ENCODE results near the gene GSAP.

The GSAP gene

DNA sequence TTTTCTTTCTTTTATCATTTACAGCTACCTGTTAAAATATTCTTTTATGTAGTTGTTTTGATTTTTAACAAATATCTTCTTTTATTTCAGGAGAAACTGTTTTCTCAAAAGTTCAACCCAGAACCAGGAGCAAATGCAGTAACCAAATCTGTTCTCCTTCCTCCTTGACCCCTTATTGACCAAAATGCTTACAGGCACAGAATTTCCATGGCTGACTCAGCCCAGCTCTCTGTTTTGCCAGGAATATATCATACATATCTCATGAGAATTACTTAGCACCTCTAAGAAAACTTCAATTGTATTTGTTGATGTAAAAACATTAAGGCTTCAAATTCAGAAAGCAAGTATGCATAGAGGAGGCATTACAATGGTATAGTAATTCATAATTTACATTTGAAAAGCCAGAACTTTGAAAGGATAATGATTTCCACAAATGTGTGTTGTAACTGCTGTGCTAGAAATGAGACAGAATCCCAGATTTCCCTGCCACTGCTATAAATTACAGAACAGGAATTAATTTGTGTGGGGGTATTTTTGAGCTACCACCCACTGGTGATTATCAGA lies 2.2 kb downstream of the GSAP start:
- Histone ChIP-seq H3K4me1 (ENCODE audit: insufficient read depth, low read length) (peaks cover 14% of the 10 kb centered on the region), H3K27me3 (ENCODE audit: insufficient read depth, low read length) (no peaks in the 10 kb centered on the region), H3K9me3 (ENCODE audit: low read length) (no peaks in the 10 kb centered on the region), H3K4me3 (ENCODE audit: low read length) (no peak overlapping the region), H3K36me3 (ENCODE audit: insufficient read depth, low read length) (no peaks in the 10 kb centered on the region), H2AFZ (ENCODE audit: low read depth, low read length) (no peak overlapping the region)

DNA sequence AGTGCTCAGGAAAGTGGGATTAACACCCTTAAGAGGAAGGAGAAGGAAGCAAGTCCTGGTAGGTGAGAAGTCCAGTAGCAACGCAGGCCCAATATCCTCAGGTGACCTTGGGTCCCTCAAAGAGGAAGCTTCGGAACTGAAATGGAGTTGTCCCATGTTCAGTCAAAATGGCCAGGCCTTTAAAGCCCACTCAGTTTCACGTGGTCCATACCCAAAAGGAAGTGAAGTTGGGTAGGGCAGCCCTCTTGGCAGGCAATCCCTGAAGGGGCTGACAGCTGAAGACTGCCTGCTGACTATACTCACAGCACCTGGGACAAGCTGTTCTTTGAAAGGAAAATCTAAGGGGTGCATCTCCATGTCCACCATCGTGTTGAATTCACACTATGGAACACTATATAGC lies 3.0 kb downstream of the GSAP start:
- Histone ChIP-seq H3K36me3 (ENCODE audit: insufficient read depth, low read length) (no peaks in the 10 kb centered on the region), H2AFZ (ENCODE audit: low read depth, low read length) (no peak overlapping the region), H3K4me3 (ENCODE audit: low read length) (no peak overlapping the region), H3K27me3 (ENCODE audit: insufficient read depth, low read length) (no peaks in the 10 kb centered on the region), H3K9me3 (ENCODE audit: low read length) (no peaks in the 10 kb centered on the region), H3K4me1 (ENCODE audit: insufficient read depth, low read length) (peaks cover 14% of the 10 kb centered on the region)

DNA sequence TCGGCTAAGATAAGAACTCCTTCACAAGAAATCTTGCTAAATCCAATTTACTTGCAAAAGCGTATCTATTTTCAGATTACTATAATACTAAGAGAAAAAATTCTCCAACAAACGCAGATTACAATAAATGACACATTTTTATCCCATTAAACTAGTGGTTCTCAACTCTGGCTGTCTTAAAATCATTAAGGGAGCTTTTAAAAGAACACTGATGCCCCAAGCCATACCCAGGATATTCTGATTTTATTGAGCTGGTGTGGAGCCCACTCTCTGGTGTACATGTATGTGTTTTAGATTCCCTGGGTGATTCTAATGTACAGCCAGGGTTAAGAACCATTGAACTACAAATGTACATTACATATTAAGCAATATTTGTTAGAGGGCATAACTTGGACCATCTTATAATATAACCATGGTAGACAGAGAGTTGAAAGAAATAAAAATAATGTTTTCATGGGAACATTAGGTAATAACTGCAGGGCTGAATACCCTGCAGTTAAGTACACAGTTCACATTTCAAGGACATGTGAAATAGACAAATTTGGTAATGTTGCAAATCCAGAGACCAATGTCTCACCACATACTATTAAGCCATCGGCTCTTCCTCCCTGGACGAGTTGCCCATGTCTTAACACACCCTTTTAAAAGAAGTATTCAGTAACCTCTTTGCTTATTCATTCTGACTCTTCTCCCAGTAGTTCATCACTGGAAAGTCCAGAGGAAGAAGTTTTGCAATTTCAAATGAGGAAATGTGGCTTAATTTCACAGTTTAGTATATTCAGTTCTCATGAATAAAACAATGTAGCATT lies 6.2 kb downstream of the GSAP start:
- H3K4me3 ChIP-seq (ENCODE audit: low read length), result no peak overlapping the region

DNA sequence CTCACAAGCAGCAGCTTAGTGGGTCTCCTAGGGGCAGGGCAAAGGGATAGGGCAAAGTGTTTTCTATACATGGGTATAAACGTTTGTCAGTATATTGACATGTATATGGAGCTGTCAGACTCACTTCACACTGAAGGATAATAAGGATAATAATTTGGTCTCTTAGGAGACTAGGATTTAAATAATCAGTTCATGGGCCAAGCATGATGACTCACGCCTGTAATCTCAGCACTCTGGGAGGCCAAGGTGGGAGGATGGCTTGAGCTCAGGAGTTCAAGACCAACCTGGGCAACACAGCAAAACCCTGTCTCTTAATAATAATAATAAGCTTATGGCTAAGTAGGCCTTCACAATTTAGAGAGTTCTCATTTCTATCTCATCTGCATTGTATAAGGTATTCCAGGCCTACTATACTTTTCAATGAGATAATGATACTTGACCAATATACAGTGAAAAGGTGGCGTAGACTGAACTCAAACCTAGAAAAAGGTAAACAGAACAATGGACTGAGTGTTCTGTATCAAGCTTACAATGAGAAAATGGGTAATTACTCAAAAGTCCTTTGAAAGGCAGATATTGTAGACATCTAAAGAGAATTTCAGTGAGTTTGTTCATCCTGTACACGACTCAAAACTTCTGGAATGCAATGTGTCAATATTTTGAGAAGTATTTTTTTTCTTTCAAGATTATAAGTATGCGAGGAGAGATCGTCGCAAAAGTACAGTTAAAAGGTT lies 7.0 kb downstream of the GSAP start:
- no peaks in the 10 kb centered on the region for H3K36me3 ChIP-seq (ENCODE audit: insufficient read depth, low read length)
- H3K4me3 ChIP-seq (ENCODE audit: low read length), result no peak overlapping the region
- H3K27me3 ChIP-seq (ENCODE audit: insufficient read depth, low read length), result no peaks in the 10 kb centered on the region
- H3K4me1 ChIP-seq (ENCODE audit: insufficient read depth, low read length), result peaks cover 9% of the 10 kb centered on the region
- no peak overlapping the region for H2AFZ ChIP-seq (ENCODE audit: low read depth, low read length)
- no peaks in the 10 kb centered on the region for H3K9me3 ChIP-seq (ENCODE audit: low read length)

More for the DNA sequence above, 6.2 kb downstream of the GSAP start:
- no peaks in the 10 kb centered on the region for H3K36me3 ChIP-seq (ENCODE audit: insufficient read depth, low read length)
- H3K27me3 ChIP-seq (ENCODE audit: insufficient read depth, low read length), result no peaks in the 10 kb centered on the region
- no peak overlapping the region for H2AFZ ChIP-seq (ENCODE audit: low read depth, low read length)
- H3K4me1 ChIP-seq (ENCODE audit: insufficient read depth, low read length), result peaks cover 14% of the 10 kb centered on the region
- H3K9me3 ChIP-seq (ENCODE audit: low read length), result no peaks in the 10 kb centered on the region

DNA sequence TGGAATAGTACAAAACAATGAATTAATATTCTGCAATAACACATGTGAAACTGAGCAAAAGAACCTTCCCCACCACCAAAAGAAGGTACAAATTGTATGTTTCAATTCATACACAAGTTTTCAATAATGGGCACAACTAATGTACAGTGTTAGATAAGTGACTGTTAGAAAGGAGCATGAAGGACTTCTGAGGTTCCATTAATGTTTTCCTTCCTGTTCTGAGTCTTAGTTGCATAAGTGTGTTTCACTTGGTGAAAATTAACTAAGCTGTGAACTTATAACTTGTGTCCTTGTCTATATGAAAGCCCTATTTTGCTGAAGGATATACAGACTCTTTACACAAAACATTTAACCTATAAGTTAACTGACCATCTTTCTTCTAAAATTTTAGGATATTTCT lies 8.2 kb downstream of the GSAP start:
- Histone ChIP-seq H2AFZ (ENCODE audit: low read depth, low read length) (no peak overlapping the region), H3K9me3 (ENCODE audit: low read length) (no peaks in the 10 kb centered on the region), H3K36me3 (ENCODE audit: insufficient read depth, low read length) (no peaks in the 10 kb centered on the region), H3K27me3 (ENCODE audit: insufficient read depth, low read length) (no peaks in the 10 kb centered on the region), H3K4me3 (ENCODE audit: low read length) (no peak overlapping the region), H3K4me1 (ENCODE audit: insufficient read depth, low read length) (no peaks in the 10 kb centered on the region)

DNA sequence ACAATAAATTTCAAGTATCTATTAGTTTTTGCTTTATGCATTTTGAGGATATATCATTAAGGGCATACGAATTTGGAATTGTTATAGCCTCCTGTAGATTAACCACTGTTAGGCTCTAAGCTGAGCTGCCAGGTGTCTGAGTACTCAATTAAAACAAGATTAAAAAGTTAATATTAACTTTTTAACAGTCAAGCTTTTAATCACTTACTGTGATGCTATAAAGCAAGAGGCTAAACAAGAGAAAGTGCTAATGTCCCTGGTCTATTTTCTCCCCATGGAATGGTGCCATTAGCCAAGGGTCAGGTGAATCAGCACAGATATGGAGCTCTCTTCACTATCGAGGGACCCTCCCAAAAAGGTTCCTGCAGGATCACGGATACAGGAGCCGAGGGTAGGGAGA lies 9.7 kb downstream of the GSAP start:
- Histone ChIP-seq H3K36me3 (ENCODE audit: insufficient read depth, low read length) (no peaks in the 10 kb centered on the region), H2AFZ (ENCODE audit: low read depth, low read length) (no peak overlapping the region), H3K9me3 (ENCODE audit: low read length) (no peaks in the 10 kb centered on the region), H3K27me3 (ENCODE audit: insufficient read depth, low read length) (no peaks in the 10 kb centered on the region), H3K4me3 (ENCODE audit: low read length) (no peak overlapping the region), H3K4me1 (ENCODE audit: insufficient read depth, low read length) (no peaks in the 10 kb centered on the region)

DNA sequence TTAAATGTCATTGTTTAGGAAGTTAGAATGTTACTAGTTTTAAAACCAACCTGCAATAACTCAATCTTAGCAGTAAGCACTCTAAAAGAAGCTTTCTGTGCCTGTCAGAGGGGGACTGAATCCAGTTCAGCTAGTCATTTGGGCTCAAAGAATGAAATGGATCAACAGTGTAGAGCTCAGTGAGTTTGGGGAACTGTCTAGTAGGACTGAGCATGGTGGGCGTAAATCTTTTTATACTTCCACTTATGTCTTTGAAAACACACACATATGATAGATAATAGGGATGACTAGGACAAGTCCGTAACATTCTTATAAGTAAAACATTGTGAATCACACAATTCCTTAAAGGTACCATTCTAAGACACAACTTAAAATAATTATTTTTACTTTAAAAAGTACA lies 11.5 kb downstream of the GSAP start:
- Histone ChIP-seq H3K9me3 (ENCODE audit: low read length) (no peaks in the 10 kb centered on the region), H3K27me3 (ENCODE audit: insufficient read depth, low read length) (no peaks in the 10 kb centered on the region), H2AFZ (ENCODE audit: low read depth, low read length) (no peak overlapping the region), H3K36me3 (ENCODE audit: insufficient read depth, low read length) (no peaks in the 10 kb centered on the region), H3K4me3 (ENCODE audit: low read length) (no peak overlapping the region), H3K4me1 (ENCODE audit: insufficient read depth, low read length) (no peaks in the 10 kb centered on the region)

DNA sequence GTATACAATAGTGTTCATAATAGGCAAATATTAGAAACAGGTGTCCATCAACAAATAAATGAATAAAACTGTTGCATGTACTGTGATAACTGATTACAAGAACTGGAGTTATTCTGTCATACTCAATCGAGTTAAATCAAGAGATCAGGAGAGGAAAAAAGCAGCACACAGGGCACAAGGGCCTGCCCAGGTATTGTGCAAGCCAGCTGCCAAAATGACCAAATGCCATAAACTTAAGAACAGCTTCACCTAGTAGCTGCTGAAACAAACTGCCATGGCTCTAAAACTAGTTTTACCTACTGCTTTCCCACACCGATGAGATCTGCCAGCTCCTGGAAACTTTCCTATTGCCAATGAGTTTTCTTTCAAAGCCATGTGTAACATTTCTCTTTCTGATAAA lies 12.2 kb downstream of the GSAP start:
- H3K4me1 ChIP-seq (ENCODE audit: insufficient read depth, low read length), result no peaks in the 10 kb centered on the region
- H3K9me3 ChIP-seq (ENCODE audit: low read length), result no peaks in the 10 kb centered on the region
- no peaks in the 10 kb centered on the region for H3K36me3 ChIP-seq (ENCODE audit: insufficient read depth, low read length)
- no peak overlapping the region for H2AFZ ChIP-seq (ENCODE audit: low read depth, low read length)
- H3K4me3 ChIP-seq (ENCODE audit: low read length), result no peak overlapping the region
- no peaks in the 10 kb centered on the region for H3K27me3 ChIP-seq (ENCODE audit: insufficient read depth, low read length)

DNA sequence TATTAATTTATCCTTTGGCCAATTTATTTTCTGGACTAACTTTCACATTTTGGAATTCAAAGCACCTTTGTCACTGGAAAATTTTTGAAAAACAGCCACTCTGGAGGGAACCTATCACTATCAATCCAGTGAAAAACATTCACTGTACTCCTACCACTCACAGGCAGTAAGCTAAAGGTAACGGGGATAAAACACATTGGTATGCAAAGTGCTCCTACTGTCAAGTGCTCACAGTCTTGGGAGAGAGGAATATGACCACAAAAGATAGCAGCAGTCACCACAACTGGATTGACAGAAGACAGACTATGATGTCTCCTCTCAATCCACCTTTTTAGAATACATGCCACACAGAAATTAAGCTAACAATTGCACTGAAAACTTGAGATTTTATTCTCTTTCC lies 13.3 kb downstream of the GSAP start:
- H3K4me1 ChIP-seq (ENCODE audit: insufficient read depth, low read length), result no peaks in the 10 kb centered on the region
- no peaks in the 10 kb centered on the region for H3K27me3 ChIP-seq (ENCODE audit: insufficient read depth, low read length)
- no peaks in the 10 kb centered on the region for H3K9me3 ChIP-seq (ENCODE audit: low read length)
- H2AFZ ChIP-seq (ENCODE audit: low read depth, low read length), result no peak overlapping the region
- no peaks in the 10 kb centered on the region for H3K36me3 ChIP-seq (ENCODE audit: insufficient read depth, low read length)
- H3K4me3 ChIP-seq (ENCODE audit: low read length), result no peak overlapping the region

DNA sequence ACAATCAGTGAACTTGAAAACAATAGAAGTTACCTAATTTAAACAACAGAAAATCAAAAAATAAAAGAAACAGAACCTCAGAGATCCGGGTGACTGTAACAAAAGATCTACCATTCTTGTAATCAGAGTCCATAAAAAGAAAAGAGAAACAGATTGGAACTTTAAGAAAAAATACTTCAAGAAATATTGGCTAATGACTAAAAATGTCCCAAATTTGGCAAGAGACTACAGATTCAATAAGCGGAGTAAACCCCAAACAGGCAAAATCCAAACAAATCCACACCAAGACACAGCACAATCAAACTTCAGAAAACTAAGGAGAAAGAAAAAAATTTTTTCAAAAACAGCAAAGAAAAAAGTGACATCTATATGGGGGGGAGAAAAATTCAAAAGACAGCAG lies 15.1 kb downstream of the GSAP start:
- H3K36me3 ChIP-seq (ENCODE audit: insufficient read depth, low read length), result no peaks in the 10 kb centered on the region
- no peaks in the 10 kb centered on the region for H3K4me1 ChIP-seq (ENCODE audit: insufficient read depth, low read length)
- no peaks in the 10 kb centered on the region for H3K9me3 ChIP-seq (ENCODE audit: low read length)
- no peaks in the 10 kb centered on the region for H3K27me3 ChIP-seq (ENCODE audit: insufficient read depth, low read length)
- H3K4me3 ChIP-seq (ENCODE audit: low read length), result no peak overlapping the region
- H2AFZ ChIP-seq (ENCODE audit: low read depth, low read length), result no peak overlapping the region

DNA sequence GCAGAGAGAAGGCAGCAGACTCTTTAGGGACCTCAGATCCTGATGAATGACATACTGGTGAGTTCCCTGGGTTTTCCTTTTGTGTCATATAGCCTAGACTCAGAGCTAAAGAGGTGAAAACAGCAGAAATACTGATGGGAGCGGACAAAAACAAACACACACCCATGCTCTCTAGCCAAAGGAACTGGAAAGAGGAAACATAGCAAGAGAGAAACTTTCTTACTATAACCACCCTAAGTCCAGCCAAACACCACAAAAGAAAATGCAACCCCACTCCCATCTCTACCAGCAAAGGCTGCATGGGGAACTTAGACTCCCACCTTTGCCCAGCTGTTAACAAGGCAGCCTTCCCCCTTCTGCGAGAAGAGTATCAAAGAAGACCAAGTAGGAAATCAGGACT lies 16.3 kb downstream of the GSAP start:
- no peaks in the 10 kb centered on the region for H3K4me1 ChIP-seq (ENCODE audit: insufficient read depth, low read length)
- H3K4me3 ChIP-seq (ENCODE audit: low read length), result no peak overlapping the region
- no peaks in the 10 kb centered on the region for H3K27me3 ChIP-seq (ENCODE audit: insufficient read depth, low read length)
- no peak overlapping the region for H2AFZ ChIP-seq (ENCODE audit: low read depth, low read length)
- H3K9me3 ChIP-seq (ENCODE audit: low read length), result no peaks in the 10 kb centered on the region
- H3K36me3 ChIP-seq (ENCODE audit: insufficient read depth, low read length), result no peaks in the 10 kb centered on the region

DNA sequence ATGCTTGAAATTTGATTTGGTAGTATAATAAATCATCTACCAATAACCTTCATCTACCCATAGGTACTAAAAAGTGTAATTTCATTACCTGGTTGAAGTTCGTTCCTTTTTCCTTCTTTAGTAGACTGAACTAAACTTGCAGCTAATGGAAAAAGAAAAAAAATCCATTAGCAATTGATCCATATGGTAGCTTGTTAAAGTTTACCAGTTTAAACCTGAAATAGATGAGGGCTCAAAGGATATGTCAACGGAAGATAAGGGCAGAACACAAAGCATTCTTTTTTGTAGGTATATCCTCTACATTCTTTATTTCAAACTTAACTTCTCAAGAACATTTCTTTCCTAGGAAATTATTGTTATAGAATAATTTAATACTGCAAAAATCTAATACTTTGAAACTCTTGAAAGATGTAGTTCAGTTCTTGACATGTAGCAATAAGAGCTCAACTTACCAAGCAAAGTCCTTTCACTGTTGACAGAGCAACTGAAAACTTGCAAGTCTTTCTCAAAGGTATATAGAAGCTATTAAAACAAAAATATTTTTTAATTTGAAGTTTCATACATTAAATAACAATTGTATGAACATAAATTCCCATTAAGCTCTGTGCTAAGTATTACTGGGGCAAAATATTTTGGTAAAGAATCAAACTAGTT lies 19.1 kb downstream of the GSAP start:
- no peak overlapping the region for H2AFZ ChIP-seq (ENCODE audit: low read depth, low read length)
- H3K4me1 ChIP-seq (ENCODE audit: insufficient read depth, low read length), result no peaks in the 10 kb centered on the region
- no peaks in the 10 kb centered on the region for H3K27me3 ChIP-seq (ENCODE audit: insufficient read depth, low read length)
- no peak overlapping the region for H3K4me3 ChIP-seq (ENCODE audit: low read length)
- no peaks in the 10 kb centered on the region for H3K36me3 ChIP-seq (ENCODE audit: insufficient read depth, low read length)
- H3K9me3 ChIP-seq (ENCODE audit: low read length), result no peaks in the 10 kb centered on the region

DNA sequence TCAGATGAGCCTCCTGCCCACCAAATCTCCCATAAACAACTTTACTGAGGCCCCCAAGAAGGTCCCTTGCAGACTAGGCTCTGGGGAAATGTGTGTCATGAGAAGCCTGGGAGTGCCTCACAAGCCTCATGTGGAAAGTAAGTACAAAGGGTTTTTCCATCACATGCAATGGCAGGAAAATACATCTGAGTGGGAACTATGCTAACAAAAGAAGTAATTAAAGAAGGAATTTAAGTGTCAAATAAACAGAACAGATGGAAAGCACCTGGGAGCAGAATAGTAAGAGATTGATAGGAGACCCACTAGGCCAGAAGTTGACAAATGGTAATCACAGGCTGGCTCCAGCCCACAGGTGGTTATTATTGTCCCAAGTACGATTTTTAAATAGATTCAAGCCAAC lies 20.5 kb downstream of the GSAP start:
- Histone ChIP-seq H3K27me3 (ENCODE audit: insufficient read depth, low read length) (no peaks in the 10 kb centered on the region), H3K4me1 (ENCODE audit: insufficient read depth, low read length) (no peaks in the 10 kb centered on the region), H3K9me3 (ENCODE audit: low read length) (no peaks in the 10 kb centered on the region), H3K36me3 (ENCODE audit: insufficient read depth, low read length) (no peaks in the 10 kb centered on the region), H3K4me3 (ENCODE audit: low read length) (no peak overlapping the region), H2AFZ (ENCODE audit: low read depth, low read length) (no peak overlapping the region)
